ENCODE results near the gene NHSL2. TPM values are rescaled to one million over a fixed set of nuclear protein-coding genes. Genes with fewer than 3 reads are reported as not detected.

NHSL2 gene
- total RNA-seq, 1 donor from 2014 or later = 12.7 TPM

GRCh38 chrX:72083291-72083690 is 172.6 kb downstream of the NHSL2 start:
- no peak overlapping the region for H3K4me3 ChIP-seq
- no peak for TF ChIP-seq CTCF (IDR thresholded peaks at IDR 0.05)

GRCh38 chrX:72084114-72084513 is 173.5 kb downstream of the NHSL2 start:
- no peaks in the 10 kb centered on the region for H3K4me1 ChIP-seq
- DNase-seq (no peak), ATAC-seq (no peak)
- H3K9me3 ChIP-seq = no peaks in the 10 kb centered on the region
- H3K27ac ChIP-seq = no peak overlapping the region
- H3K27me3 ChIP-seq (ENCODE audit: low read depth) = no peaks in the 10 kb centered on the region
- no peaks in the 10 kb centered on the region for H3K36me3 ChIP-seq
- no peak for TF ChIP-seq CTCF (IDR thresholded peaks at IDR 0.05)
- intact Hi-C loops (cut with DNase I) = no loop called here
- H3K4me3 ChIP-seq = no peak overlapping the region

More at GRCh38 chrX:72083291-72083690, 172.6 kb downstream of the NHSL2 start:
- Histone ChIP-seq H3K4me1 (peaks cover 6% of the 10 kb centered on the region), H3K27ac (no peak overlapping the region), H3K36me3 (no peaks in the 10 kb centered on the region), H3K9me3 (no peaks in the 10 kb centered on the region), H3K27me3 (ENCODE audit: low read depth) (no peaks in the 10 kb centered on the region)
- DNase-seq (no peak), ATAC-seq (no peak)
- intact Hi-C loops (cut with DNase I) = no loop called here

GRCh38 chrX:72086995-72087394 is 176.3 kb downstream of the NHSL2 start:
- ATAC-seq (no peak), DNase-seq (no peak)
- no peaks in the 10 kb centered on the region for H3K36me3 ChIP-seq
- H3K27me3 ChIP-seq (ENCODE audit: low read depth) = no peaks in the 10 kb centered on the region
- intact Hi-C loops (cut with DNase I) = no loop called here
- TF ChIP-seq CTCF (IDR thresholded peaks at IDR 0.05) = no peak
- H3K4me3 ChIP-seq = no peak overlapping the region
- no peak overlapping the region for H3K27ac ChIP-seq
- H3K9me3 ChIP-seq = no peaks in the 10 kb centered on the region
- no peaks in the 10 kb centered on the region for H3K4me1 ChIP-seq

GRCh38 chrX:72088761-72089160 is 178.1 kb downstream of the NHSL2 start:
- H3K4me3 ChIP-seq = no peak overlapping the region
- H3K36me3 ChIP-seq = no peaks in the 10 kb centered on the region
- intact Hi-C loops (cut with DNase I) = no loop called here
- ATAC-seq (no peak), DNase-seq (no peak)
- H3K27ac ChIP-seq = no peak overlapping the region
- no peaks in the 10 kb centered on the region for H3K27me3 ChIP-seq (ENCODE audit: low read depth)
- TF ChIP-seq CTCF (IDR thresholded peaks at IDR 0.05) = no peak
- H3K4me1 ChIP-seq = no peaks in the 10 kb centered on the region
- H3K9me3 ChIP-seq = no peaks in the 10 kb centered on the region

GRCh38 chrX:72089254-72089653 is 178.6 kb downstream of the NHSL2 start:
- DNase-seq (no peak), ATAC-seq (no peak)
- Histone ChIP-seq H3K27ac (no peak overlapping the region), H3K36me3 (no peaks in the 10 kb centered on the region), H3K27me3 (ENCODE audit: low read depth) (no peaks in the 10 kb centered on the region), H3K4me3 (no peak overlapping the region), H3K9me3 (no peaks in the 10 kb centered on the region), H3K4me1 (no peaks in the 10 kb centered on the region)
- intact Hi-C loops (cut with DNase I) = no loop called here
- no peak for TF ChIP-seq CTCF (IDR thresholded peaks at IDR 0.05)

- DNase-seq (peak; percentile 61), ATAC-seq (peak; percentile 45 to 56)
- H3K36me3 ChIP-seq = no peaks in the 10 kb centered on the region
- TF ChIP-seq CTCF (IDR thresholded peaks at IDR 0.05) = no peak
- H3K27me3 ChIP-seq (ENCODE audit: low read depth) = no peaks in the 10 kb centered on the region
- H3K27ac ChIP-seq = no peak overlapping the region
- H3K4me3 ChIP-seq = no peak overlapping the region
- H3K4me1 ChIP-seq = peaks cover 4% of the 10 kb centered on the region
- H3K9me3 ChIP-seq = no peaks in the 10 kb centered on the region
- intact Hi-C loops (cut with DNase I) = no loop called here
Measured at GRCh38 chrX:72094894-72095293, 184.2 kb downstream of the NHSL2 start.

Measured in lower lobe of right lung (tissue), 2 donors.